WERI-Rb-1 (cell line): ENCODE data around the gene ST7L.

Experiments
- DNase-seq: peaks from one replicate; pipeline ENCODE4 v3.0.0-alpha.2; 2020
- H3K27ac ChIP-seq: fragments of 250-450 bp; sonication (Bioruptor Pico); 2 replicates; pipeline ENCODE4 v1.5.1; 2020; ENCODE audit warnings: mild to moderate bottlenecking, moderate library complexity
- H3K27me3 ChIP-seq: fragments of 250-450 bp; sonication (Bioruptor Pico); 2 replicates; pipeline ENCODE4 v1.5.1; 2021; ENCODE audit warnings: mild to moderate bottlenecking, low read depth, moderate library complexity; ENCODE audit not compliant: insufficient read depth, severe bottlenecking
- H3K36me3 ChIP-seq: fragments of 250-450 bp; sonication (Bioruptor Pico); 2 replicates; pipeline ENCODE4 v1.5.1; 2020; ENCODE audit warnings: mild to moderate bottlenecking, moderate library complexity
- H3K4me3 ChIP-seq: 2 replicates; pipeline ENCODE4 v1.5.1; 2011; ENCODE audit warnings: low read depth, mild to moderate bottlenecking, control low read depth, low read length
- H3K9me3 ChIP-seq: fragments of 250-450 bp; sonication (Bioruptor Pico); 2 replicates; pipeline ENCODE4 v1.5.1; 2021; ENCODE audit warnings: mild to moderate bottlenecking, moderate library complexity; ENCODE audit not compliant: severe bottlenecking
- TF ChIP-seq, protein P1 (sequence below): IDR thresholded peaks from 2 replicates; pipeline ENCODE4 v1.5.1; 2011; ENCODE audit warnings: low read depth, mild to moderate bottlenecking, control low read depth, inconsistent platforms, low read length

Gene ST7L

DNA sequence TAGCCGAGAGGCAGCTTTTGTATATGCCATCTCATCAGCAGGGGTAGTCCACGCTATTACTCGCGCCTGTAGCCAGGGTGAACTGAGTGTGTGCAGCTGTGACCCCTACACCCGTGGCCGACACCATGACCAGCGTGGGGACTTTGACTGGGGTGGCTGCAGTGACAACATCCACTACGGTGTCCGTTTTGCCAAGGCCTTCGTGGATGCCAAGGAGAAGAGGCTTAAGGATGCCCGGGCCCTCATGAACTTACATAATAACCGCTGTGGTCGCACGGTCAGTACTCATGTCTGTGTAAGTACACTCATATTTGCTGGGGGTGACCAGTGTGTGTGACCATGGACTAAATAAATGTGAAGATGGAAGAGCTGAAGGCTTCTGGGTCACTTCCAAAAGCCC lies 102.8 kb downstream of the ST7L start:
- Histone ChIP-seq H3K27me3 (no peaks in the 10 kb centered on the region), H3K36me3 (no peaks in the 10 kb centered on the region), H3K4me3 (no peak overlapping the region), H3K27ac (no peak overlapping the region), H3K9me3 (no peaks in the 10 kb centered on the region)
- DNase-seq: no peak
- TF ChIP-seq, protein P1, sequence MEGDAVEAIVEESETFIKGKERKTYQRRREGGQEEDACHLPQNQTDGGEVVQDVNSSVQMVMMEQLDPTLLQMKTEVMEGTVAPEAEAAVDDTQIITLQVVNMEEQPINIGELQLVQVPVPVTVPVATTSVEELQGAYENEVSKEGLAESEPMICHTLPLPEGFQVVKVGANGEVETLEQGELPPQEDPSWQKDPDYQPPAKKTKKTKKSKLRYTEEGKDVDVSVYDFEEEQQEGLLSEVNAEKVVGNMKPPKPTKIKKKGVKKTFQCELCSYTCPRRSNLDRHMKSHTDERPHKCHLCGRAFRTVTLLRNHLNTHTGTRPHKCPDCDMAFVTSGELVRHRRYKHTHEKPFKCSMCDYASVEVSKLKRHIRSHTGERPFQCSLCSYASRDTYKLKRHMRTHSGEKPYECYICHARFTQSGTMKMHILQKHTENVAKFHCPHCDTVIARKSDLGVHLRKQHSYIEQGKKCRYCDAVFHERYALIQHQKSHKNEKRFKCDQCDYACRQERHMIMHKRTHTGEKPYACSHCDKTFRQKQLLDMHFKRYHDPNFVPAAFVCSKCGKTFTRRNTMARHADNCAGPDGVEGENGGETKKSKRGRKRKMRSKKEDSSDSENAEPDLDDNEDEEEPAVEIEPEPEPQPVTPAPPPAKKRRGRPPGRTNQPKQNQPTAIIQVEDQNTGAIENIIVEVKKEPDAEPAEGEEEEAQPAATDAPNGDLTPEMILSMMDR: no peak

DNA sequence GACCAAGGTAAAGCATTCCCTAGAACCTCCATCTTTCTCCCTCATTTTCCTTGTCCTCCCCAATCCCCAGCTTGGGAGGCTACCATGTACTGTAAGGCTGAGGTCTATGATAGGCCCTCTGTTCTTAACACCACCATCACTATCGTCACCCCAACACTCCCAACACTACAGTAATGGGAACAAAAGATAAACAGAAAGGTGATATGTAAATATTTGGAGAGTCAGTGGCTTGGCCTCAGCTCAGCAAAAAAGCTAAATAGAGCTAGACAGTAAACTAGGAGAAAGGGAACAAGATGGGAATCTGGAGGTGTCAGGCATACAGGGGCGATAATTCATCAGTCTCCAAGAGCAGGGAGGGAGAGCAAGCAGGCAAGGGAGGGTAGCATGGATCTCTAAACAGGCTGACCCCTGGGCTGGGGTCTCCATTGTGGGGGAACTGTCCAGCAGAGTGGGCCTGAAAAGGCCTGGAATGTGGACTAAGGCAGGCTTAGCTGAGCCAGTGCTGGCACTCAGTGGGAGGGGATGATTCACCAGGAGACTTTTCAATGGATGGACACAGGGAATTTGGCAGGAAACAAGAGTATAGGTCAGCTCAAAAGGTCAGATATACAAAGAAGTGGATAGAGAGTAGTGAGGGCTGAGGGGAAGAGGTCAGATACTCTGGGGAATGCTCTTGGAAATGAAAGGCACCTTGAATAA lies 103.5 kb downstream of the ST7L start:
- Histone ChIP-seq H3K27ac (no peak overlapping the region), H3K4me3 (no peak overlapping the region), H3K9me3 (no peaks in the 10 kb centered on the region), H3K36me3 (no peaks in the 10 kb centered on the region), H3K27me3 (no peaks in the 10 kb centered on the region)
- TF ChIP-seq, protein P1: no peak
- DNase-seq: no peak

DNA sequence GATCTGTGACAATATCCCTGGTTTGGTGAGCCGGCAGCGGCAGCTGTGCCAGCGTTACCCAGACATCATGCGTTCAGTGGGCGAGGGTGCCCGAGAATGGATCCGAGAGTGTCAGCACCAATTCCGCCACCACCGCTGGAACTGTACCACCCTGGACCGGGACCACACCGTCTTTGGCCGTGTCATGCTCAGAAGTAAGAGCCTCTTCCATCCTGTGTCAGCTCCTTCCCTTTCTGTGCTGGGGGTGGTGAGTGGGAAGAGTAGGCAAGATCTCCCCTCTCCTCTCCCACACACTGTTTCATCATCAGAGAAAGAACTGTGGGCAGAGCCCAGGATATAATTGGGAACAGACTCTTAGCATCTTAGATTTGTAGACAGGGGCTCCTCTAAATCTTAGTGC lies 104.0 kb downstream of the ST7L start:
- Histone ChIP-seq H3K36me3 (no peaks in the 10 kb centered on the region), H3K27ac (no peak overlapping the region), H3K9me3 (no peaks in the 10 kb centered on the region), H3K4me3 (no peak overlapping the region), H3K27me3 (no peaks in the 10 kb centered on the region)
- TF ChIP-seq, protein P1: no peak
- no peak for DNase-seq

DNA sequence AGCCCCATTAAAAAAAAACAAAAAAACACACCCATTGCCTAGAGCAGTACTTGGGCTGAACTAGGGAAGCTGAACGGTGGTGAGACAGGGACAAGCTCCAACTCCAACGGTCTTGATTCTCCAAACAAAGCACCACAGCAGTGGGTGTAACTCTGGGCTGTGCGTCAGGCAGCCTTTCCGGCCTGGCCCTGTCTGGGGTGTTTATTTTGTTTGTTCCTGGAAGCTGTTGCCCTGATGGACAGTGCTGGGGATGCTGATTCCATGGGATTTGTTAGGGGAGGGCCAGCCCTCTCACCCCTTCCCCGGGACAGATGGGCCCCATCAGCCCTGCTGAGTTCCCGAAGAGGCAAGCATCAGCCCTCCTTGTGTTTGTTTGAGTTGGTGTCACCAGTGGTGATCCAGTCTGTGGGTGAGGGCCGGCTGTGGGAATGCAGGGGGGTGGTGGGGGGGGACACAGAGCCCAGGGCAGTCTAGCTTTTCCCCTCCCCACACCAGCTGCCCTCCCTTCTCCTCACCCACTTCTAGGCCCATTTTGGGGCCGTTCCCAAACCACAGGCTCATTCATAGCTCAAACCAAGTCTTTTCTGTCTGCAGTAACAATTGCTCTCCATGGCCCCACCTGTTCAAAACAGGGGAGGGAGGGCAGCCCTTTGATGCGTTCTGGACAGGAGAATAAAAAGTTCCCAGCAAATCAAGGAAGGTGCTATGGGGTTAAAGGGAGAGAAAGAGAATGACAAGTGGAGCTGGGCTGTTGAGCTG lies 105.7 kb downstream of the ST7L start:
- no peak for DNase-seq
- Histone ChIP-seq H3K4me3 (no peak overlapping the region), H3K9me3 (no peaks in the 10 kb centered on the region), H3K36me3 (no peaks in the 10 kb centered on the region), H3K27ac (no peak overlapping the region), H3K27me3 (no peaks in the 10 kb centered on the region)
- TF ChIP-seq, protein P1: no peak

DNA sequence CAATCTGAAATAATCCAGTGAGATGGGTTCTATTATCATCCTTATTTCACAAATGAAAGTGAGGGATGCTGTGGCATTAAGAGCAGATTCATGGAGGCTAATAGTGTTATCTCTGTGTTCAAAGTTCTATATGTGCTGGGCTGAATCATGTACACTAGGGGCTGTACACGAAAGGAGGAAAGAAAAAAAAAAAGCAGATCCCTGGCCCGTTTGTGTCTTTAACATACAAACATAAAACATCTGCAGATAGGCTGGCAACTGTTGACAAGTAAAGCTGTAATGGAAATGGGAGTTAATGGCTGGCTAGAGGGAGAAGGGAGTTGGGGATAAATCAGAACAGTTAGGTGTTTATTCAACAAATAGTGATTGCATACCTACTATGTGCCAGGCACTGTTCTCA lies 107.0 kb downstream of the ST7L start:
- TF ChIP-seq, protein P1: no peak
- no peak overlapping the region for H3K4me3 ChIP-seq
- H3K9me3 ChIP-seq: no peaks in the 10 kb centered on the region
- H3K36me3 ChIP-seq: no peaks in the 10 kb centered on the region
- no peaks in the 10 kb centered on the region for H3K27me3 ChIP-seq
- no peak for DNase-seq
- H3K27ac ChIP-seq: no peak overlapping the region
